ENCODE results near the gene ALDH1L1. TPM values are rescaled to one million over a fixed set of nuclear protein-coding genes. Genes with fewer than 3 reads are reported as not detected.

Gene ALDH1L1
- total RNA-seq, 1 donor from 2014 or later: 1.5 TPM

DNA sequence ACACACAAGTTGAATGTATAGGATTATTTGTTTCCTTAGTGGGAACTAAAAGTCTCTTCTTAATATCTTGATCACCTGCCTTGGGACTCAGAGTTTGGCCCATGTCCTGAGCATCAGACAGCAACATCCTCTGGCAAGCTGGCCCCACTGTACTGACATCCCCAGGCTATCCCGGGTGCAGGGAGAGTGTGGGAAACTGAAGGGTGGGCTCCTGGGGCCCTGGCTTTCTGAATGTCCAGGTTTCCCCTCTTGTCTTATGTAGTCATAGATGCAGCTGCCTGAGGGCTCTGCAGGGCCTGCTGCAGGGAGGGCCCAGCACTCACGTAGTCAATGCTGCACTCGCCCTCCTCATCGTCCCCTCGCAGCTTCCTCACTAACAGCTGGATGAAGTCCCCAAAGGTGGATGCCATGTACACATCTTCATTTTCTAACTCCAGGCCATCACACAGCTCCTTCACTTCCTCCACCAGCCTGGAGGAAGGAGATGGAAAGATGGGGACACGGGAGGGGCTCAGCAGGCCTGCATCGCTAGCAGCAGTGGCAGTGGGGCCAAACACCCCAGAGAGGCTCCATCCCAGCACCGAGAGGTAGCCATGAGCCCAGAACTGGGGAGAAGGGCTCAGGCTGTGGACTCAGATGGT is 42.8 kb downstream of the ALDH1L1 start:
- DNase-seq (ENCODE audit: extremely low spot score, unreplicated experiment): peak; percentile 62
- Mint-ChIP-seq H3K27me3 (ENCODE audit: unreplicated experiment) (peaks cover 45% of the 10 kb centered on the region), H3K27ac (ENCODE audit: unreplicated experiment) (no peak overlapping the region)

DNA sequence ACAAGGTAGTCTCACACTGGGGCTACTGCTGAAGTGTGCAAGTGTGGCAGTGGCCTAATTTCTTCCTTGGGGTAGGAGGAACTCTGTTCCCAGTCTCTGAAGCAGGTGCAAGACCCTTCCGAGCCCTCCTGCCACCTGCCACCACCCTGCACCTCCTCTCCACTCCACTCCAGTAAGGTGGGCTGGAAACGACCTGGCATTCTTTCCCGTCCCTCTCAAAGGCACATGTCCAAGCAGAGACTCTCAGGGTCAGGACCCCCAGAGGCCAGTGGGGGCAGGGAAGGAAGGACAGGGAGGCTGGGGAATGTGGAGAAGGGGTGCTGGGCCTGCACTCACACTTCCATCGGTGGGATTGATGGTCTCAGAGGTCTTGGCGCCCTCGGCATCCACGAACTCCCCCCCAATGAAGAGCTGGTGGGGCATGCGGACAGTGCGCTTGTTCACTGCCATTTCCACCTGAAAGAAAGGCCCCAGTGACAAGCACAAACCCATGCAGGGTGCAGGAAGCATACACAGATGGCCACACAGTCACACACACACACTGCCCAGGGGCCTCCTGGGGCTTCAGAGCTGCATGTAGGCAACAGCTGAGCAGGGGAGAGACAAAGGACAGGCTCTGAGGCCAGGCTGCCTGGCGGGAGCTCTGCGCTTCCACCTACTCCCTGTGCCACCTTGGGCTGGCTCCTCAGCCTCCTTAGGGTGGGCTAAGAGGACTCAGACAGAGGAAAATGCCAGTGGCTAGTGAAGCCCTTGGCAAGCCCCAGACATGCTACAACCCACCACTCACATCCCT is 43.8 kb downstream of the ALDH1L1 start:
- peak; percentile 51 for DNase-seq (ENCODE audit: extremely low spot score, unreplicated experiment)
- no peaks in the 10 kb centered on the region for H3K4me1 Mint-ChIP-seq (ENCODE audit: unreplicated experiment)
- peaks cover 37% of the 10 kb centered on the region for H3K27me3 Mint-ChIP-seq (ENCODE audit: unreplicated experiment)
- no peaks in the 10 kb centered on the region for H3K36me3 Mint-ChIP-seq (ENCODE audit: unreplicated experiment)
- no peaks in the 10 kb centered on the region for H3K9me3 Mint-ChIP-seq (ENCODE audit: unreplicated experiment)
- H3K27ac Mint-ChIP-seq (ENCODE audit: unreplicated experiment): no peak overlapping the region
- TF ChIP-seq CTCF (IDR thresholded peaks at IDR 0.05): no peak
- H3K4me3 Mint-ChIP-seq (ENCODE audit: unreplicated experiment): no peak overlapping the region

More for the DNA sequence above, 42.8 kb downstream of the ALDH1L1 start:
- no peaks in the 10 kb centered on the region for H3K4me1 Mint-ChIP-seq (ENCODE audit: unreplicated experiment)
- no peaks in the 10 kb centered on the region for H3K9me3 Mint-ChIP-seq (ENCODE audit: unreplicated experiment)
- no peak for TF ChIP-seq CTCF (IDR thresholded peaks at IDR 0.05)
- H3K4me3 Mint-ChIP-seq (ENCODE audit: unreplicated experiment): no peak overlapping the region
- no peaks in the 10 kb centered on the region for H3K36me3 Mint-ChIP-seq (ENCODE audit: unreplicated experiment)

DNA sequence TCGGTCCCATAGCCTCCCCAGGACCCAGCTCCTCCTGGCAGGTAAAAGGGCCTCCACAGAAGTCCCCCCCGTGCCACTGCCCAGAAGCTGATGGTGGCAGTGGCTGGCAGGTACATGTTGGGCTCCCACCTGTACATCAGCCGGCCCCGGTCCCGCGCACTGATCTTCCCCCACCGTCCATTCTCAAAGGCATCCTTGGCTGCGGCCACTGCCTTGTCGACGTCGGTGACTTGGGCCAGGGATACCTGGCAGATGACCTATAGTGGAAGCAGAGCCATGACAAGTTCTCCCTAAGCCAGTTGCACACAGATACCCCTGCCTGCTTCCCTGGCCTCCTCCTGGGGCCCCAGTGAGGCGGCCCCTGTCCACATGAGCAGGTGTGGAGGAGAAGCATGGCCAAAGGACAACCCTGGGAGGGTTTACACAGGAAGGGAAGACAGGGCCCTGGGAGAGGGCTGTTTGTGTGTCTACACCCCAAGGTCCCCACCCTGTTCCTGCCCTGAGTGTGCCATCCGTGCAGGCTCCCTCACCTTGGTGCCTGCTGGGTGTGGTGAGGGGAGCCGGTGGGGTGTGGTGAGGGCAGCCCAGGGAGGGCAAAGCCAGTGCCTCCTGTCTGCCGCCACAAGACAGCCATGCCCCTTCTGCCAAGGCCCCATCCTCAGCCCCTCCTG is 44.8 kb downstream of the ALDH1L1 start:
- H3K4me3 Mint-ChIP-seq (ENCODE audit: unreplicated experiment): no peak overlapping the region
- H3K27me3 Mint-ChIP-seq (ENCODE audit: unreplicated experiment): peaks cover 26% of the 10 kb centered on the region
- no peaks in the 10 kb centered on the region for H3K4me1 Mint-ChIP-seq (ENCODE audit: unreplicated experiment)
- TF ChIP-seq CTCF (IDR thresholded peaks at IDR 0.05): no peak
- H3K36me3 Mint-ChIP-seq (ENCODE audit: unreplicated experiment): no peaks in the 10 kb centered on the region
- H3K9me3 Mint-ChIP-seq (ENCODE audit: unreplicated experiment): no peaks in the 10 kb centered on the region
- no peak overlapping the region for H3K27ac Mint-ChIP-seq (ENCODE audit: unreplicated experiment)
- DNase-seq (ENCODE audit: extremely low spot score, unreplicated experiment): peak; percentile 82

DNA sequence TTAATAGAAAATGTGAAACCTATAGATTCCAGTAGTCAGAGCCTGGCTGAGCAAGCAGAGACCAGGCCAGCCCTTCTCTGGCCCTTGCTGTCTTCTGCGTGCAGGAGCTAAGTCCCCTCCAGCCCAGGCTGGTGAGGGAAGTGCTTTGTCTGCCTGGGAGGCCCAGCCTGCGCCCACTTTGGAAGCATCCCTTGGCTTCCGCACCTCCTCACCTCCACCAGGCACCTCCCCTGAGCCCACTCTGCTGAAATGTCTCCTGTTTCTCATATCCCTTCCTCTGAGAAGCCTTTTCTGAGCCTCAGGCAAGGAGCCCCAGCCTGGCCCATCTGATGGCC is 45.3 kb downstream of the ALDH1L1 start:
- H3K27me3 Mint-ChIP-seq (ENCODE audit: unreplicated experiment): peaks cover 21% of the 10 kb centered on the region
- no peaks in the 10 kb centered on the region for H3K36me3 Mint-ChIP-seq (ENCODE audit: unreplicated experiment)
- no peaks in the 10 kb centered on the region for H3K4me1 Mint-ChIP-seq (ENCODE audit: unreplicated experiment)
- DNase-seq (ENCODE audit: extremely low spot score, unreplicated experiment): peak; percentile 73
- no peak overlapping the region for H3K4me3 Mint-ChIP-seq (ENCODE audit: unreplicated experiment)
- H3K9me3 Mint-ChIP-seq (ENCODE audit: unreplicated experiment): no peaks in the 10 kb centered on the region
- H3K27ac Mint-ChIP-seq (ENCODE audit: unreplicated experiment): no peak overlapping the region
- no peak for TF ChIP-seq CTCF (IDR thresholded peaks at IDR 0.05)

Measured in osteocyte (in vitro differentiated cells).